ENCODE measurements around the gene ZSCAN16.

The ZSCAN16 gene

DNA sequence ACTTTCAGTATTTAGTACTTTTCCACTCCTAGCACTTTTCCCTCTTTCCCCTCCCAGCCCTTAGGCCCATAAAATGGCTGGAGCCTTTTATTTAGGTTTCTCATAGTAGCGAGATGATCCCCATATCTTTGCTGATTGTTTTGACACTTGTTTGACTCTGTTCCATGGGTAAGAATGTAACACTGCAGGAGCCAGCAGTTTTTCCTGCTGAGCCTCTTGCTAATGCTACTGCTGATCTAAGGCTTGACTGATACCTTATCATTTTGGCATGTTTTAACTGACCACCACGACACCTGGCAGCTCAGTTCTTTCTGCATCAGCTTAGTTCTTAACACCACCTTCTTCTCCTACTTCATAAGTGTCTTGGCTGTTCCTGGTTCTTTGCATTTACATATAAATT, 46.9 kb downstream of the ZSCAN16 start:
- Histone ChIP-seq H3K9ac (ENCODE audit: insufficient read length, low read depth) (no peak overlapping the region), H3K4me1 (ENCODE audit: insufficient read depth, insufficient read length) (no peaks in the 10 kb centered on the region), H3K4me3 (ENCODE audit: insufficient read length, low read depth) (no peak overlapping the region), H3K9me3 (ENCODE audit: insufficient read depth, low read length) (no peaks in the 10 kb centered on the region), H3K36me3 (ENCODE audit: insufficient read depth, insufficient read length, low read length) (no peaks in the 10 kb centered on the region), H3K27me3 (ENCODE audit: insufficient read depth, insufficient read length) (no peaks in the 10 kb centered on the region)
- DNase-seq (ENCODE audit: low read depth, low spot score): no peak
- TF ChIP-seq SUZ12 (IDR thresholded peaks at IDR 0.05; ENCODE audit: extremely low read depth, insufficient read depth, insufficient read length) (no peak), YY1 (IDR thresholded peaks at IDR 0.05; ENCODE audit: insufficient read depth, insufficient read length) (no peak), ZNF274 (IDR thresholded peaks at IDR 0.05; ENCODE audit: low read depth, low read length) (no peak)

- no peak overlapping the region for H3K9ac ChIP-seq (ENCODE audit: insufficient read length, low read depth)
- no peak for TF ChIP-seq YY1 (IDR thresholded peaks at IDR 0.05; ENCODE audit: insufficient read depth, insufficient read length)
- no peak for TF ChIP-seq SUZ12 (IDR thresholded peaks at IDR 0.05; ENCODE audit: extremely low read depth, insufficient read depth, insufficient read length)
- TF ChIP-seq ZNF274 (IDR thresholded peaks at IDR 0.05; ENCODE audit: low read depth, low read length): no peak
- no peak overlapping the region for H3K4me3 ChIP-seq (ENCODE audit: insufficient read length, low read depth)
- no peaks in the 10 kb centered on the region for H3K36me3 ChIP-seq (ENCODE audit: insufficient read depth, insufficient read length, low read length)
- no peaks in the 10 kb centered on the region for H3K27me3 ChIP-seq (ENCODE audit: insufficient read depth, insufficient read length)
- H3K4me1 ChIP-seq (ENCODE audit: insufficient read depth, insufficient read length): no peaks in the 10 kb centered on the region
- no peak for DNase-seq (ENCODE audit: low read depth, low spot score)
- no peaks in the 10 kb centered on the region for H3K9me3 ChIP-seq (ENCODE audit: insufficient read depth, low read length)
These were observed 47.6 kb downstream of the ZSCAN16 start for GRCh38 chr6:28172006-28172405.

DNA sequence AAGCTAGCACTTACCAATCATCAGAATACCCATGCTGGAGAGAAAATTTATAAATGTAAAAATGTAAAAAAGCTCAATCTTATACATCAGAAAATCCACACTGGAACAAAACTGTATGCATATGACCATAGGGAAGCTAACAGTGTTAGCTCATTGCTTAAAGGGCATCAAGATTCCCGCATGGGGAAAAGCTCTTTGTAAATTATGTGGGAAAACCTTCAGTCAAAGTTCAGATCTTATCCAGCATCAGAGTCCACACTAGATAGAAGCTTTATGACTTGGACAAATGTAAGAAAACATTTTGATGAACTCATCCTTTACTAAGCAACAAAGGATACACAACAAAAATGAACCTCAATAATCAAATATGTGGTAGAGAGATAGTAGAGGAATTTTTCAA, 52.0 kb downstream of the ZSCAN16 start:
- Histone ChIP-seq H3K36me3 (ENCODE audit: insufficient read depth, insufficient read length, low read length) (no peaks in the 10 kb centered on the region), H3K9me3 (ENCODE audit: insufficient read depth, low read length) (no peaks in the 10 kb centered on the region), H3K4me1 (ENCODE audit: insufficient read depth, insufficient read length) (no peaks in the 10 kb centered on the region), H3K4me3 (ENCODE audit: insufficient read length, low read depth) (no peak overlapping the region), H3K9ac (ENCODE audit: insufficient read length, low read depth) (no peak overlapping the region), H3K27me3 (ENCODE audit: insufficient read depth, insufficient read length) (no peaks in the 10 kb centered on the region)
- TF ChIP-seq SUZ12 (IDR thresholded peaks at IDR 0.05; ENCODE audit: extremely low read depth, insufficient read depth, insufficient read length) (no peak), YY1 (IDR thresholded peaks at IDR 0.05; ENCODE audit: insufficient read depth, insufficient read length) (no peak), ZNF274 (IDR thresholded peaks at IDR 0.05; ENCODE audit: low read depth, low read length) (no peak)
- no peak for DNase-seq (ENCODE audit: low read depth, low spot score)
